ENCODE measurements around the gene EPB41L4A.

GRCh38 chr5:112217843-112218579, 201.1 kb downstream of the EPB41L4A start:
- TF ChIP-seq TAF1 (IDR thresholded peaks at IDR 0.05; ENCODE audit: low read depth) = no peak
- no peak for TF ChIP-seq CEBPB (IDR thresholded peaks at IDR 0.05)
- no peak for TF ChIP-seq USF1 (IDR thresholded peaks at IDR 0.05)
- TF ChIP-seq RAD21 (IDR thresholded peaks at IDR 0.05; ENCODE audit: low read depth) = no peak
- TF ChIP-seq MAX (IDR thresholded peaks at IDR 0.05) = no peak
- no peak for TF ChIP-seq FOXM1 (IDR thresholded peaks at IDR 0.05; ENCODE audit: borderline replicate concordance, low read depth)
- TF ChIP-seq TCF12 (IDR thresholded peaks at IDR 0.05; ENCODE audit: low read depth) = no peak

All from Ishikawa (cell line).